Measurements from ENCODE around the gene ATP1B1. TPM values are rescaled to one million over a fixed set of nuclear protein-coding genes. Genes with fewer than 3 reads are reported as not detected.

The ATP1B1 gene
- total RNA-seq, 1 experiment from 2014 or later: 48.6 TPM

- CTCF ChIA-PET: interaction anchor here (0.9 to 1.0 kb wide), 2 partner anchors 198 to 548 kb away, joined by 3 read pairs; no protein-coding TSS in a partner anchor
- intact Hi-C loops (cut with micrococcal nuclease): no loop called here
- BruUV-seq (replicated peaks): no TSS peak
Observed at GRCh38 chr1:169150641-169151337, 44.3 kb downstream of the ATP1B1 start.

More at GRCh38 chr1:169150641-169151337, 44.3 kb downstream of the ATP1B1 start:
- ChIA-PET RAD21 (ENCODE audit: low non-redundant PET in 1 of 2, low total read pairs in 2 of 2, uncharacterized antibody in 2 of 2, unreplicated experiment in 2 of 2) (no interaction called here), POLR2A (interaction anchor here (1.1 kb wide), 1 partner anchor 15 kb away, joined by 3 read pairs; no protein-coding TSS in a partner anchor)
- Histone ChIP-seq H2AFZ (ENCODE audit: low read depth, low read length, poor library complexity, severe bottlenecking) (no peak overlapping the region), H3K4me3 (replicated peaks in 1 of 2; ENCODE audit: low read depth in 1 of 2, low read length in 2 of 2) (no peak overlapping the region), H3K4me1 (ENCODE audit: control insufficient read depth in 1 of 2, insufficient read depth in 2 of 2, low read length in 2 of 2) (peaks cover 7 to 15% of the 10 kb centered on the region in 2 experiments; a peak in 3 of 4 replicates), H3K27me3 (ENCODE audit: insufficient read depth, low read length) (no peaks in the 10 kb centered on the region), H3K9me3 (ENCODE audit: control insufficient read depth in 1 of 2, insufficient read depth in 1 of 2, low read depth in 1 of 2, low read length in 2 of 2) (no peaks in the 10 kb centered on the region), H3K9ac (ENCODE audit: low read length) (no peak overlapping the region), H3K79me2 (ENCODE audit: insufficient read depth, low read length) (no peaks in the 10 kb centered on the region), H3K27ac (ENCODE audit: low read depth, low read length) (no peak overlapping the region), H3K9me2 (ENCODE audit: insufficient read depth) (no peaks in the 10 kb centered on the region), H3K36me3 (ENCODE audit: control insufficient read depth in 1 of 2, insufficient read depth in 2 of 2, low read length in 2 of 2) (no peaks in the 10 kb centered on the region), H3K4me2 (ENCODE audit: low read length) (no peak overlapping the region), H4K20me1 (ENCODE audit: insufficient read depth) (no peaks in the 10 kb centered on the region)
- DNase-seq (ENCODE audit: low read depth, low spot score): no peak
- no peak for TF ChIP-seq ELF1 (IDR thresholded peaks at IDR 0.05; ENCODE audit: borderline replicate concordance, low read depth)
- TF ChIP-seq ZFX (IDR thresholded peaks at IDR 0.05): no peak
- no peak for TF ChIP-seq ATF3 (IDR thresholded peaks at IDR 0.05)
- TF ChIP-seq REST (IDR thresholded peaks at IDR 0.05; ENCODE audit: low read depth): no peak
- TF ChIP-seq ZBTB33 (IDR thresholded peaks at IDR 0.05; ENCODE audit: extremely low read depth, insufficient replicate concordance, low read length): no peak
- no peak for TF ChIP-seq POLR2AphosphoS5 (IDR thresholded peaks at IDR 0.05; ENCODE audit: low read depth, low read length)
- TF ChIP-seq POLR2A (IDR thresholded peaks at IDR 0.05; ENCODE audit: borderline replicate concordance, extremely low read depth, insufficient read depth, insufficient read length): no peak
- TF ChIP-seq RAD21 (IDR thresholded peaks at IDR 0.05; ENCODE audit: low read depth): no peak
- no peak for TF ChIP-seq EZH2 (IDR thresholded peaks at IDR 0.05)
- no peak for TF ChIP-seq SRF (IDR thresholded peaks at IDR 0.05; ENCODE audit: low read depth)
- no peak for TF ChIP-seq FOSL1 (IDR thresholded peaks at IDR 0.05; ENCODE audit: low read depth)
- no peak for TF ChIP-seq SP1 (IDR thresholded peaks at IDR 0.05; ENCODE audit: low read depth)
- TF ChIP-seq YY1 (IDR thresholded peaks at IDR 0.05; ENCODE audit: extremely low read depth, insufficient replicate concordance, low read depth, low read length): no peak
- no peak for TF ChIP-seq CTCF (IDR thresholded peaks at IDR 0.05 in 2 of 3, conservative IDR thresholded peaks at IDR 0.05 in 1 of 3; ENCODE audit: borderline replicate concordance in 1 of 3, insufficient read depth in 1 of 3, low read depth in 2 of 3, low read length in 2 of 3)
- no peak for TF ChIP-seq EGR1 (IDR thresholded peaks at IDR 0.05; ENCODE audit: low read depth)
- TF ChIP-seq EZH2phosphoT487 (IDR thresholded peaks at IDR 0.05; ENCODE audit: borderline replicate concordance): no peak
- ATAC-seq: no peak
